MCF 10A (cell line): ENCODE data around the gene SPNS1. TPM values are rescaled to one million over a fixed set of nuclear protein-coding genes. Genes with fewer than 3 reads are reported as not detected.
A peak's percentile ranks its signal among the peaks of the same experiment; 100 is the strongest.

Experiments used
- BruUV-seq: library from RNA; stranded (reverse); fragments of 400-500 nt; replicated peaks from 2 replicates; lab custom pipeline; 2021; lab: Mats Ljungman, UMichigan
- CTCF ChIA-PET: fragments of 300-600 bp; sonication (Branson Sonifier 250); formaldehyde crosslinking; extraction: SDS; loops from one replicate; lab custom pipeline; 2021; ENCODE audit warnings: antibody characterized with exemption, inconsistent platforms; lab: Yijun Ruan, JAX
- POLR2A ChIA-PET: fragments of 300-600, 350-650 bp; sonication (Branson Sonifier 250); formaldehyde crosslinking; extraction: SDS; loops from one replicate; lab custom pipeline; 2020; ENCODE audit warnings: antibody characterized with exemption, inconsistent platforms; lab: Yijun Ruan, JAX
- DNase-seq: peaks from one replicate; pipeline ENCODE4 v3.0.0-alpha.2; 2018; ENCODE audit not compliant: unreplicated experiment
- H3K27ac Mint-ChIP-seq: one replicate; pipeline ENCODE4 v1.8.0; 2022; ENCODE audit warnings: mild to moderate bottlenecking, low read depth, mixed read lengths; ENCODE audit not compliant: unreplicated experiment
- H3K27me3 Mint-ChIP-seq: one replicate; pipeline ENCODE4 v1.8.0; 2022; ENCODE audit warnings: mixed read lengths; ENCODE audit not compliant: insufficient read depth, unreplicated experiment
- H3K36me3 Mint-ChIP-seq: one replicate; pipeline ENCODE4 v1.8.0; 2022; ENCODE audit warnings: mild to moderate bottlenecking, moderate library complexity, mixed read lengths; ENCODE audit not compliant: insufficient read depth, unreplicated experiment
- H3K4me1 Mint-ChIP-seq: one replicate; pipeline ENCODE4 v1.8.0; 2022; ENCODE audit warnings: mixed read lengths; ENCODE audit not compliant: insufficient read depth, unreplicated experiment
- H3K4me3 Mint-ChIP-seq: one replicate; pipeline ENCODE4 v1.8.0; 2022; ENCODE audit warnings: mild to moderate bottlenecking, moderate library complexity, mixed read lengths; ENCODE audit not compliant: unreplicated experiment
- H3K9me3 Mint-ChIP-seq: one replicate; pipeline ENCODE4 v1.8.0; 2022; ENCODE audit warnings: mixed read lengths; ENCODE audit not compliant: unreplicated experiment
- intact Hi-C: fragments of 100-400 bp; cut with micrococcal nuclease; formaldehyde crosslinking; loops from 2 replicates; pipeline ENCODE4 v1.14.1; 2022
- total RNA-seq: library from RNA; stranded (reverse); gene quantifications from 2 replicates; pipeline ENCODE4 v1.2.3, GENCODE V29; 2022
- TF ChIP-seq, protein P1 (sequence below): fragments of 200-600 bp; IDR thresholded peaks from one replicate; pipeline ENCODE4 v1.8.0; 2022; ENCODE audit warnings: antibody characterized with exemption, mild to moderate bottlenecking; ENCODE audit not compliant: unreplicated experiment

Gene SPNS1
- total RNA-seq, 1 experiment from 2014 or later, result 25.2 TPM

DNA sequence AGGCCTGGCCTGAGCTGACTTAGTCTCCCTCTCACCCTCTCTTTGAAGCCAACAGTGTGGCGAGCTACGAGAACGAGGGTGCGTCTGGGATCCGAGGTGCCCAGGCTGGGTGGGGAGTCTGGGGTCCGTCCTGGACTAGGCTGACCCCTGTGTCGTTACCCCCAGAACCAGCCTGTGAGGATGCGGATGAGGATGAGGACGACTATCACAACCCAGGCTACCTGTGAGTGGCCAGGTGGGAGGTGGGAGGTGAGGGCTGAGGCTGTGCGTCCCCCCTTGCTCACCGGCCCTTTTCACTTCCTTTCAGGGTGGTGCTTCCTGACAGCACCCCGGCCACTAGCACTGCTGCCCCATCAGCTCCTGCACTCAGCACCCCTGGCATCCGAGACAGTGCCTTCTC, 11.9 kb downstream of the SPNS1 start:
- intact Hi-C loops, result no loop called here
- ChIA-PET CTCF (interaction anchor here (1.6 kb wide), 1 partner anchor 9 kb away, joined by 10 read pairs; no protein-coding TSS in a partner anchor), POLR2A (no interaction called here)
- Mint-ChIP-seq H3K27me3 (no peaks in the 10 kb centered on the region), H3K4me3 (no peak overlapping the region), H3K4me1 (no peaks in the 10 kb centered on the region), H3K36me3 (peaks cover 13% of the 10 kb centered on the region), H3K9me3 (peaks cover 11% of the 10 kb centered on the region), H3K27ac (no peak overlapping the region)
- TF ChIP-seq, protein P1, sequence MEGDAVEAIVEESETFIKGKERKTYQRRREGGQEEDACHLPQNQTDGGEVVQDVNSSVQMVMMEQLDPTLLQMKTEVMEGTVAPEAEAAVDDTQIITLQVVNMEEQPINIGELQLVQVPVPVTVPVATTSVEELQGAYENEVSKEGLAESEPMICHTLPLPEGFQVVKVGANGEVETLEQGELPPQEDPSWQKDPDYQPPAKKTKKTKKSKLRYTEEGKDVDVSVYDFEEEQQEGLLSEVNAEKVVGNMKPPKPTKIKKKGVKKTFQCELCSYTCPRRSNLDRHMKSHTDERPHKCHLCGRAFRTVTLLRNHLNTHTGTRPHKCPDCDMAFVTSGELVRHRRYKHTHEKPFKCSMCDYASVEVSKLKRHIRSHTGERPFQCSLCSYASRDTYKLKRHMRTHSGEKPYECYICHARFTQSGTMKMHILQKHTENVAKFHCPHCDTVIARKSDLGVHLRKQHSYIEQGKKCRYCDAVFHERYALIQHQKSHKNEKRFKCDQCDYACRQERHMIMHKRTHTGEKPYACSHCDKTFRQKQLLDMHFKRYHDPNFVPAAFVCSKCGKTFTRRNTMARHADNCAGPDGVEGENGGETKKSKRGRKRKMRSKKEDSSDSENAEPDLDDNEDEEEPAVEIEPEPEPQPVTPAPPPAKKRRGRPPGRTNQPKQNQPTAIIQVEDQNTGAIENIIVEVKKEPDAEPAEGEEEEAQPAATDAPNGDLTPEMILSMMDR, result no peak
- no TSS peak for BruUV-seq
- no peak for DNase-seq

DNA sequence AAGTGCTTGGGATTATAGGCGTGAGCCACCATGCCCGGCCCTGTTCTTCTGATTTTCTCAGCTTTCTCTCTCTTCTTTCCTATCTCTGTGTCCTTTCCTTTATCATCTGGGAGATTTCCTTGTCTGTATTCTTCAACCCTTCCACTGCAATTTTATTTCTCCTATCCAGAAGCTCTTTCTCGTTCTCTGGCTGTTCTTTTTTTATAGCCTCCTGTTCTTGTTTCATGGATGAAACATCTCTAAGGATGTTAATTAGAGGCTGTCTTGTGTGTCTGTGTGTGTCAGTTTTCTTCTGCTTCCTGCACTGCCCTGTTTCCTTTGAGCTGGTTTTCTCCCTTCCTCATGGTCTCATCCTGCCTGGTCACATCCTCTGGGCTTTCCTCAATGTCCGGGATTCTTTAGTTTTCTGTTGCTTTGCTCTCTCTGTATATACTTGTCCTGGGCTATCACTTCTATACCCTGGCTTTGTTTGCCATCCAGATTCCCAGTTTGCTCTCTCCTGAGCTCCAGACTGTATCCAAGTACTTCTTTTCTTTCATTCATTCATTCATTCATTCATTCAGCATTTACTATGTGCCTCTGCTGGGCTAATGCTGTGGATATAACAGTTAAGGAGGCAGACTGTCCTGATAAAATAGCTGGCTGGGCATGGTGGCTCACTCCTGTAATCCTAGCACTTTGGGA, 12.7 kb downstream of the SPNS1 start:
- TF ChIP-seq, protein P1, result no peak
- ChIA-PET CTCF (interaction anchor here (1.6 to 3.1 kb wide), 2 partner anchors 9 to 10 kb away, joined by 10 to 20 read pairs; no protein-coding TSS in a partner anchor), POLR2A (interaction anchor here (0.6 to 1.7 kb wide), 2 partner anchors 14 to 20 kb away, joined by 3 to 4 read pairs; no protein-coding TSS in a partner anchor)
- BruUV-seq, result TSS peak; percentile 24
- H3K9me3 Mint-ChIP-seq, result peaks cover 11% of the 10 kb centered on the region
- peaks cover 13% of the 10 kb centered on the region for H3K36me3 Mint-ChIP-seq
- DNase-seq, result no peak
- no peaks in the 10 kb centered on the region for H3K27me3 Mint-ChIP-seq
- no peaks in the 10 kb centered on the region for H3K4me1 Mint-ChIP-seq
- intact Hi-C loops, result no loop called here
- H3K4me3 Mint-ChIP-seq, result no peak overlapping the region
- H3K27ac Mint-ChIP-seq, result no peak overlapping the region

DNA sequence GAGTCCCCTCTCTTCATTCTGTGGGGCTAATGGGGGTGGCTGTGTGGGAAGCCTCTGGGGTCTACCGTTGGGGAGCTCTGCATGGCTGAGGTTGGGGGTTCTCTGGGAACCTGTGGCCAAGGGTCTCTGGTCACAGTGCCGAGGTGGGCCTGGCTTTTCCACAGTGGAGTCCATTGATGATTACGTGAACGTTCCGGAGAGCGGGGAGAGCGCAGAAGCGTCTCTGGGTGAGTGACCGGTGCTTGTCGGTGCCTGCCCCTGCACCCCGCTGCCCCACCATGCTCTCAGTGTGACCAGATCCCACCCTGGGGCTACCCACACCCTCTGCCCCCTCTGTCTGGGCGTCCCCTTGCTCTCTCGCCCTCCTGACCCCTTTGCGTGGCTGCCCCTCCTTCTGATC, 14.8 kb downstream of the SPNS1 start:
- ChIA-PET POLR2A (interaction anchor here (1.2 kb wide), 1 partner anchor 728 kb away, joined by 3 read pairs; no protein-coding TSS in a partner anchor), CTCF (interaction anchor here (3.1 kb wide), 1 partner anchor 12 kb away, joined by 20 read pairs; no protein-coding TSS in a partner anchor)
- DNase-seq, result no peak
- intact Hi-C loops, result no loop called here
- peaks cover 7% of the 10 kb centered on the region for H3K36me3 Mint-ChIP-seq
- no peak overlapping the region for H3K27ac Mint-ChIP-seq
- H3K9me3 Mint-ChIP-seq, result peaks cover 11% of the 10 kb centered on the region
- H3K27me3 Mint-ChIP-seq, result no peaks in the 10 kb centered on the region
- no TSS peak for BruUV-seq
- H3K4me1 Mint-ChIP-seq, result no peaks in the 10 kb centered on the region
- H3K4me3 Mint-ChIP-seq, result no peak overlapping the region
- TF ChIP-seq, protein P1, result no peak

DNA sequence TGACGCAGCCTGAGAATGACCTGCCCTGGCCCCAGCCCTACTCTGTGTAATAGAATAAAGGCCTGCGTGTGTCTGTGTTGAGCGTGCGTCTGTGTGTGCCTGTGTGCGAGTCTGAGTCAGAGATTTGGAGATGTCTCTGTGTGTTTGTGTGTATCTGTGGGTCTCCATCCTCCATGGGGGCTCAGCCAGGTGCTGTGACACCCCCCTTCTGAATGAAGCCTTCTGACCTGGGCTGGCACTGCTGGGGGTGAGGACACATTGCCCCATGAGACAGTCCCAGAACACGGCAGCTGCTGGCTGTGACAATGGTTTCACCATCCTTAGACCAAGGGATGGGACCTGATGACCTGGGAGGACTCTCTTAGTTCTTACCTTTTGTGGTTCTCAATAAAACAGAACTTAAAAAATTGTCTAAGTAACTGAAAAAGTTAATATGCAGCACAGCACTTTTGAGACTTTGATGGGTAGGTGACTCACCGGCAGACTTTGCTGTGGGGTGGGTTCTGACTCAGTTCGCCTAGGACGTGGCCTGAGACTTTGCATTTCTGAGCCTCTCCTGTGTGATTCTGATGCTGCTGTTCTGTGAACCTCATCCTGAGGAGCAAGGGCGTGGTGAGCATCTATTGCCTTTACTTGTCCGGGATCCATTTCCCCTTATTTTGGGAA, 15.9 kb downstream of the SPNS1 start:
- no peak overlapping the region for H3K4me3 Mint-ChIP-seq
- H3K27me3 Mint-ChIP-seq, result no peaks in the 10 kb centered on the region
- POLR2A ChIA-PET, result no interaction called here
- H3K9me3 Mint-ChIP-seq, result peaks cover 11% of the 10 kb centered on the region
- intact Hi-C loops, result no loop called here
- no peak for DNase-seq
- no peak overlapping the region for H3K27ac Mint-ChIP-seq
- CTCF ChIA-PET, result interaction anchor here (3.1 kb wide), 1 partner anchor 13 kb away, joined by 20 read pairs; no protein-coding TSS in a partner anchor
- TF ChIP-seq, protein P1, result no peak
- H3K4me1 Mint-ChIP-seq, result no peaks in the 10 kb centered on the region
- BruUV-seq, result no TSS peak
- peaks cover 7% of the 10 kb centered on the region for H3K36me3 Mint-ChIP-seq
